DMS79 treated with DMSO at 0.1 percent for 48 hours (cell line): Measurements from ENCODE around the gene RBFOX1.

Experiments
- DNase-seq: peaks from one replicate; lab custom pipeline; 2025; lab: John Stamatoyannopoulos, UW

The RBFOX1 gene

GRCh38 chr16:7373776-7374175, 41.1 kb downstream of the RBFOX1 start:
- no peak for DNase-seq

DNA sequence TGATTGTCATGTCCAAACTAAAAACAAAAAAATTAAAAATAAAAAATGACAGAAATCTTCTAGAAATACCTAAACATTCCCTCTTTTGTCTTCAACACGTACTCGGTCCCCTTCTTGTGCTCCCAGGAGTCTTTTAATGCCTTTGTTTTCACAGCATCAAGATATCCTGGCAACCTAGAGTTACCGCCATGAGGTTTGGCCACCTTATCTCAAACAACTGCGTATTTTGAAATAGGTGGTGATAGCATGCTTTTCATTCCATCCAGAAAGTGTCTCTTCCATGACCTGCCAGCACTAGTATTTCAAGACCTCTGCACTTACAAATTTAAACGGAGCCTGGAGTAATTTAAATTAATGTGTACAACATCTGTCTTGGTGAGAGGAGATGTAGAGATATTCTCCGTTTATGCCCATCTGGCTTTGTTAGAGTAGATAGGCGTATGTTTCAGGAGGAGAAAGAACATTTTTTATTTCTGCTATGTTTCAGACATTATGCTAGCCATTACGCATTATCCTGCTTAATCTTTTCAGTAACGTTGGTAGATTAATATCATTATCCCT, 42.0 kb downstream of the RBFOX1 start:
- no peak for DNase-seq

DNA sequence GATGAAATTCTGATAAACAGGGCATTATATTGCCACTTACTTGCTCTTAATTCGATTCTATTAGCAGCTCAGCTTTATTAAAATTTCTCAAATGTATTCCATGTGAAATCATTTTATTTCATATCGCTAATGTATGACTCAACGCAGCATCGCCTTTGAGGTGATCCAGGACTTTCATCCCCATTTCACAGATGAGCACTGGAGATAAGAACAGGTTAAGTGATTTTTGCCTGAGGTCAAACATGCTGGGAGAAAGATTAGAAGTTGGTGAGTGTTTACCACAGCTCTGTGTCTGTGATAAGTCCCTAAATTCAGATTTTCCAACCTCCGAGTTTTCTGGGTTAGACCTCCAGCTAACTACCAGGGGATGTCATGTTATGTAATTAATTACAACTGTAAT, 43.6 kb downstream of the RBFOX1 start:
- DNase-seq: no peak

DNA sequence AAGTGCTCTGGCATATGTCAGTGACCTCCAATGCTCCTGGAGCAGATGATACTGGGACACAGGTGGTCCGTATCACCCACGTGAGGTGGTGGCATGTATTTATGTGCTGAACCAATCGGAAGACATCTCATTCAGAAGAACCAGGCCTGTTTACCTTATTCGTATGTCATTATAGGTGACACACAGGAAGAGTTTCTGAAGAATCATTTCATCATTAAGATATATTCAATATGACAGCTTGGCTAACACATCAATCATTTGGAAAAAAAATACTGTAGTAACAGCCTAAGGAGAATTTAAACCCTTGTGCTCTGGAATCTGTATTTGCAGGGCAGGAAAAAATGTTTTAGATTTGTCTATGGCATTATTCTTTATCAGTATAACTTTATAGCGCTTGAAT, 44.6 kb downstream of the RBFOX1 start:
- no peak for DNase-seq

- DNase-seq: no peak
Observed at GRCh38 chr16:7378024-7378695, 45.5 kb downstream of the RBFOX1 start.

DNA sequence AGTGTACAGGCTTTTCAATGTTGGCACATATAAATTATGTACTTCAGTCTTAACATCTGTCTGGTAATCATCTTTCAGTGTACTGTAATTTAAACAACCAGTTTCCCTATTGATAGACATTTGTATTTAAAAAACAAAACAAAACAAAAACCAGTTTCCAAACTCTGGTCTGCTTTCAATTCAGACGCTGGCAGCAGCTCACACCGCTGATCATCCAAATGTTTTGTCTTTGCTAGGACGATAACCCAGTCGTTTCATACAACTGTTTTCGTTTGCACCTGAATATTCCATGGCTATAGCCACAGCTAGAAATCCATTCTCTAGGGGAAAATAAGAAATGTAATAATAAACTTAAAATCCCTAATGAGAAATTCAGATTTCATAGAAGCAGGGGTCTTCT, 47.8 kb downstream of the RBFOX1 start:
- no peak for DNase-seq

- no peak for DNase-seq
Observed at GRCh38 chr16:7380911-7381310, 48.3 kb downstream of the RBFOX1 start.

- DNase-seq: no peak
Observed at GRCh38 chr16:7381671-7382070, 49.0 kb downstream of the RBFOX1 start.

GRCh38 chr16:7382521-7382920, 49.9 kb downstream of the RBFOX1 start:
- peak; percentile 75 for DNase-seq

DNA sequence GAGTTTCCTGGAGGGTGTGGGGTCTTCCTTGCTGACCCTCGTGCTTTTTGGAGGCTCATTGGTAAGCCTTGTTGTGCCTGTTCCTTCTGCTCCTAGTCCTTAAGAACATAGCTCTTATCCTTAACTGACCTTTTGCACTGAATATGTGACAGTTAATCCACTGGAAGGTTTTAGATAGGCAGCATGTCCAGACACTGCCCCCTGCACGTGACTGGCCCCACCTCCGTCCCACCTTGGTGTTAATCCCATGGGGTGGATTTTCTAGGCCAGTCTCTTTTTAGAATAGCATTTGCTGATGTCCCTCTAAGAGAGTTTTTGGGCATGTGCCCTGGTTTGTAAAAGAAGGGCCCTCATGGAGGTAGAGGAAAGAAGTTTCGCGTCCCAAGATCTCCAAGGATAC, 58.3 kb downstream of the RBFOX1 start:
- DNase-seq: no peak

DNA sequence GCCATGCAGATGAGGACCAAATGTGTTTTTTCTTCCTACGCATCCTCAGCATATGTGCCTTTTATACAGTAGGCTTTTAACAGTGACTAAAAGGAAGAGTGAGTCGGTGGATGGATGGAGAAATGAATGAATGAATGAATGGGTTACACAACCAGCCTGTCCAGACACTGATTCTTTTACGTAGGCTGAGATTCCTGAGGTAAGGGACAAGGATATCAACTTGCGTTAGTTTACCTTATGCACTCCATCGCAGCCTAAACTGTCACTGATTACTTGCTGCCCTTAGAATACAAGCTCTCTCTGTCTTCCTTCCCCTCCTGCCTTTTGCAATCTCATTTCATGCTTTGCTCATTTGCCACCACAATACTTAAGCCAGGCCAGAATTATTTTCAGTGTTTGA, 59.0 kb downstream of the RBFOX1 start:
- DNase-seq: no peak

DNA sequence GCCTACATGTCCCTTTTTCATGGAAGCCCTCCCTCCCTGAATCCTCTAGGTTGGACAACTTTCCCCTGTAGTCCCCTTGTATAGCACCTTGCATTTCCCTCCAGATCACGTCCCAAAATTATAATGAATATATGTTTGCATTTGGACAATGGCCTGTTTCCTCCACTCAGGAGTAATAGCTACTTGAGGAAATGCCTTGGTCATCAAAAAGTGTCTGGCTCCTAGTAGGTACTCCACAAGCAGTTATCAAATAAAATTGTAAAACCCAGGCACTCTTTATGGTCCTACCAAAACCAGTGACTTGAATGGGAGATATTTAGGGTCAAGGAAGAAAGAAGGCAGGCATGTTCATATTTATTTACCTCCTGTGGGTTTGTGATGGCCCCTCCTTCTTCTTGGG, 59.6 kb downstream of the RBFOX1 start:
- peak; percentile 35 for DNase-seq

DNA sequence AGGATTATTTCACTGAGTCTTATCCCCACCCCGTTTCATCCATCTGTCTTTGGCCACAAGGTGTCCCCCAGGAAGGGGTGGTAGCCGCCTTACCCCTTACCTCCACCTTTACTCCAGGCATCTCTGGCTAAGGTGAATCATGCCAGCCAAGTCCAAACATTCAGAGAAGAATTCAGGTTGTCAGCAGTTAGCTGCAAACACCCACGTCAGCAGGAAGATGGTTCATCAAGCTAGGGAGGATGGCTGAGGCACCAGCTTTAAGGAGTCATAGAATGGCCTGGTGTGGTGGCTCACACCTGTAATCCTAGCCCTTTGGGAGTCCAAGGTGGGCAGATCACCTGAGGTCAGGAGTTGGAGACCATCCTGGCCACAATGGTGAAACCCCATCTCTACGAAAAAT, 61.0 kb downstream of the RBFOX1 start:
- DNase-seq: no peak

GRCh38 chr16:7394720-7395336, 62.2 kb downstream of the RBFOX1 start:
- no peak for DNase-seq

DNA sequence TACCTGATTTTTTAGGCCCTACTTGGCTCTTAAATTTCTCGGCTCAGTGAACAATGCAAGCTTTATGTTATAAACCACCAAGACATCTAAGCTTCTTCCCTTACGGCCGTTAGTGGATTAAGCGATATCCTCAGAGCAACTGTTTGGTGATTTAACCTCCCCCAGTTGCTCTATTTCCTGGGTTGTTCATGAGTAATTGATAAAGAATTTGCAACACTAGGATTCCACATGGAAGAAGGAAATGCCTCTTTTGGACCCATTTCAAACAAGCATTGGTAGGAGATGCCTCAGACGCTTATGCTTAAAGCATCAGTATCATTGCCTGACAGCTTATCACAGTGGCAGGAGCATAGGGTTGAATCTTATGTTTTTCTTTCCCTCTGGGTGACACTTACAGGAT, 65.3 kb downstream of the RBFOX1 start:
- no peak for DNase-seq

GRCh38 chr16:7398536-7398935, 65.9 kb downstream of the RBFOX1 start:
- DNase-seq: no peak

DNA sequence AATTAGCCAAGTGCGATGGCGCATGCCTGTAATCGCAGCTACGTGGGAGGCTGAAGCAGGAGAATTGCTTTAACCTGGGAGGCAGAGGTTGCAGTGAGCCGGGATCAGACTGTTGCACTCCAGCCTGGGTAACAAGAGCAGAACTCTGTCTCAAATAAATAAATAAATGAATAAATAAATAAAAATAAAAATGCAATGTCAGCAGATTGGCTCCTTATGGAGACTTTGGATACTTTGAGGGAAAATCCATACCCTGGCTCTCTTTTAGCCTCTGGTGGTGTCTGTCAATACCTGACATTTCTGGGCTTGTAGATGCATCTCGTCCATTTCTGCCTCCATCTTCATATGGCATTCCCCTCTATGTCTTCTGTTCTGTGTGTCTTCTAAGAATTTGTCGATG, 66.7 kb downstream of the RBFOX1 start:
- DNase-seq: no peak

GRCh38 chr16:7400117-7400890, 67.7 kb downstream of the RBFOX1 start:
- no peak for DNase-seq

DNA sequence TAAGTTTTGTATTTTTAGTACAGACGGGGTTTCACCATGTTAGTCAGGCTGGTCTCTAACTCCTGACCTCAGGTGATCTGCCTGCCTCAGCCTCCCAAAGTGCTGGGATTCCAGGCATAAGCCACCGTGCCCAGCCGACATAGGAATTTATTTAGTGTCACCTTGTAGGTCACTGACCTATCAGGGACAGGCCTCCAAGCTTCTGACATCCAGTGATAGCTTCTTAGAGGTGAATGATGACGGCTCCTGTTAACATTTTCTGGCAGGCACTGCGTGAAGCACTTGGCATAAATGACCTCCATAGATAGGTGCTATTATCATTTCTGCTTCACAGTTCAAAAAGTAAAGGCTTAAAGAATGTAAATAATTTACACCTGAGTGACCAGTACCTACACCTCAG, 71.6 kb downstream of the RBFOX1 start:
- DNase-seq: no peak

- peak; percentile 89 for DNase-seq
Observed at GRCh38 chr16:7405166-7405565, 72.5 kb downstream of the RBFOX1 start.

DNA sequence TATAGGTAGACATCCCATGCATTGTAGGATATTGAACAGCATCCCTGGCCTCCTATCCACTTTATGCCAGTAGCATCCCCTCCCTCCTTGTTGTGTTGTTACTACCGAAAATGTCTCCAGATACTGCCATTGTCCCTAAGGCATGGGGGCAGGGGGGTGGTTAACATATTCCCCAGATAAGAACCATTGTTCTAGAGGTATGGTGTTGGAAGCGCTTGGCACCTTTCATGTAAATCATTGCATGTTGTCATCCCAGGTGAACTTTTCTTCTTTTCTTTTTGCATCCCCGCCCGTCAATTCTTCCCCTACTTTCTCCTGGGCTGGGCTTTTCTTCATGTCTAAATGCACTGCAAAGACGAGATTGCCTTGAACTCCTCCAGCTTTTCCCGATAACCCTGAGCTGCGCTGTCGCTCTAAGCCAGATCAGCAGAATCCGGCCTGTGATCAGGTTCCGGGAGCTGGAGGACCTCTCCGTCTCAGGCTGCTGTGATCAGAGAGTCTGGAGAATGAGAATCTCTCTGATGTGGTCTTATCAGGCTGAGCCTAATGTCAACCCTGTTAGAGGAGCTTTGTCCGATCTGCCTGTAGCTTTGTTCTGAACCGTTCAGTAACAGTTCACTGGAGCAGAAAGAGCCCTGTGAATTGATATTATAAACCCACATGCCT, 76.2 kb downstream of the RBFOX1 start:
- peak; percentile 12 for DNase-seq

DNA sequence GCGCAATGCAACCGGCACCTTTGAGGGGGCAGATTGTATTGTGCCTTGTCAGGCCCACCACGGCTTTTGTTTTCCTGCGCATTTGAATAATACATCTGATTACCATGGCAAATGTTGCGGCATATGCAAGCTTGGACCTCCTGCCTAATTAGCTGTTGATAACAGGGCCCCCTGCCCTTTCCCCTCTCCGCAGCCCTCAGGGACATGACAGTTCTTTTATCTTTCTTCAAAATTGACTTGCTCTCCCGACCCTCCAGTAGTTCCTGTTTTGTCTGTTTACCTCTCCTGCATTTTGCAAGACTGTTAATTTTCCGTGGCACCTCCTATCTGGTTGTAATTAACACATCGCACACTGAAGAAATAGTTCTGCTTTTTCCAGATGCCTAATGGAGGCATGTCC, 86.8 kb downstream of the RBFOX1 start:
- DNase-seq: no peak

DNA sequence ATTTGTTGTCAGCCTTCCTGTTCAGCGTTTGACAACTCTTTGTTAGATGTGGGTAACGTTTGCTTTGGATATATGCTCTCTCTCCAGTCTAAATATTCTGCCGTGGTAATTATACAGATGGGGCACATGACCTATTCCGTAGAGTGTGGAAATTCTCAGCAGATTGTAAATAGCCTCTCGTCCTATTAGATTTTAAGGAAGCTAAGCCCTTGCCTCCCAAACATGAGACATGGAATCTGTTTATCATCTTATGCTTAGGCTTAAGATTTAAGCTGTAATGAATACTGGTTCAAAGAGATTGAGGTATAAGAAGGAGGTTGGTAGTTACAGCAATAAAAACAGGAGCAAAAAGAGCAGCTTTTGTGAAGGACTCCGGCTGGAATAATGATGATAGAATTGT, 87.4 kb downstream of the RBFOX1 start:
- DNase-seq: no peak
